Measurements from ENCODE around the gene RGS1. TPM values are rescaled to one million over a fixed set of nuclear protein-coding genes. Genes with fewer than 3 reads are reported as not detected.

RGS1 gene
- total and polyA plus RNA-seq, 2 of the 8 experiments (the other 6 are each of a cell fraction or from before 2014, with no cell fraction given), result not detected

- Histone ChIP-seq H3K56ac (replicated peaks; ENCODE audit: insufficient read length, low read depth, low read length) (no peak overlapping the region), H2BK120ac (replicated peaks; ENCODE audit: low read depth, low read length) (no peak overlapping the region), H2AFZ (ENCODE audit: low read length) (no peak overlapping the region), H3K36me3 (ENCODE audit: control insufficient read depth in 2 of 4, insufficient read depth in 4 of 4, low read length in 3 of 4) (no peaks in the 10 kb centered on the region; a peak in 1 of 8 replicates), H2BK12ac (ENCODE audit: low read depth, low read length) (no peak overlapping the region), H3K9me3 (ENCODE audit: insufficient read depth in 2 of 2, low read depth in 1 of 2, low read length in 1 of 2) (no peaks in the 10 kb centered on the region), H4K20me1 (replicated peaks in 1 of 2; ENCODE audit: control insufficient read depth in 1 of 2, insufficient read depth in 2 of 2, low read length in 2 of 2) (no peaks in the 10 kb centered on the region), H2AK5ac (ENCODE audit: low read depth, low read length) (no peak overlapping the region), H2BK5ac (ENCODE audit: low read depth, low read length) (no peak overlapping the region), H3K18ac (ENCODE audit: extremely low read depth, low read length) (no peak overlapping the region), H3K4me2 (ENCODE audit: insufficient read depth in 1 of 2, low read depth in 2 of 2, low read length in 2 of 2) (no peak overlapping the region), H3K27ac (ENCODE audit: low read depth, low read length) (no peak overlapping the region), H3K79me1 (ENCODE audit: low read depth, low read length) (no peaks in the 10 kb centered on the region), H3K23ac (ENCODE audit: insufficient read length) (no peak overlapping the region), H4K91ac (replicated peaks; ENCODE audit: insufficient read length, low read length) (no peak overlapping the region), H4K5ac (ENCODE audit: insufficient read length, low read depth, low read length) (no peak overlapping the region), H3K27me3 (replicated peaks in 1 of 4; ENCODE audit: control insufficient read depth in 3 of 4, extremely low read depth in 1 of 4, insufficient read depth in 3 of 4, low read length in 3 of 4) (no peaks in the 10 kb centered on the region), H2BK15ac (ENCODE audit: low read length) (no peak overlapping the region), H3K23me2 (ENCODE audit: low read depth, low read length) (no peaks in the 10 kb centered on the region), H4K8ac (ENCODE audit: extremely low read depth, insufficient read depth, low read length) (no peak overlapping the region), H3K79me2 (ENCODE audit: control insufficient read depth in 1 of 2, insufficient read depth in 2 of 2, low read length in 2 of 2) (no peaks in the 10 kb centered on the region), H3K4me3 (ENCODE audit: extremely low read depth in 1 of 4, insufficient read depth in 2 of 4, low read depth in 3 of 4, low read length in 4 of 4) (no peak overlapping the region), H3K9ac (replicated peaks in 1 of 4; ENCODE audit: extremely low read depth in 1 of 4, low read depth in 3 of 4, low read length in 3 of 4) (no peak overlapping the region), H2BK20ac (ENCODE audit: low read length) (no peak overlapping the region), H3K4me1 (replicated peaks in 1 of 4; ENCODE audit: control insufficient read depth in 3 of 4, insufficient read depth in 4 of 4, low read length in 3 of 4) (no peaks in the 10 kb centered on the region), H3K14ac (ENCODE audit: insufficient read length) (no peak overlapping the region), H3K4ac (replicated peaks; ENCODE audit: insufficient read length, low read depth, low read length) (no peak overlapping the region)
- DNase-seq (ENCODE audit: low read depth in 1 of 2, low spot score in 2 of 2) (no peak), FAIRE-seq (no peak)
- whole genome bisulfite sequencing, 2 experiments (ENCODE audit: extremely low coverage in 1 of 2, insufficient coverage in 1 of 2, insufficient read length in 1 of 2, insufficient replicate concordance in 2 of 2, low coverage in 1 of 2, low lambda C conversion rate in 2 of 2, missing lambda C conversion rate in 1 of 2), result 89% methylated on average over 1 of the region's 1 CpG; no CpG with 5 or more reads in 1 of the 2 experiments
- ChIA-PET POLR2A (ENCODE audit: partially characterized antibody) (no interaction called here), CTCF (ENCODE audit: partially characterized antibody) (no interaction called here)
- TF ChIP-seq SIRT6 (IDR thresholded peaks at IDR 0.05; ENCODE audit: low read length), result no peak
- no peak for TF ChIP-seq ASH2L (IDR thresholded peaks at IDR 0.05; ENCODE audit: low read length)
These were observed 25.6 kb downstream of the RGS1 start for GRCh38 chr1:192601143-192601542.
